Measurements from ENCODE around the gene CYB561D1.

DNA sequence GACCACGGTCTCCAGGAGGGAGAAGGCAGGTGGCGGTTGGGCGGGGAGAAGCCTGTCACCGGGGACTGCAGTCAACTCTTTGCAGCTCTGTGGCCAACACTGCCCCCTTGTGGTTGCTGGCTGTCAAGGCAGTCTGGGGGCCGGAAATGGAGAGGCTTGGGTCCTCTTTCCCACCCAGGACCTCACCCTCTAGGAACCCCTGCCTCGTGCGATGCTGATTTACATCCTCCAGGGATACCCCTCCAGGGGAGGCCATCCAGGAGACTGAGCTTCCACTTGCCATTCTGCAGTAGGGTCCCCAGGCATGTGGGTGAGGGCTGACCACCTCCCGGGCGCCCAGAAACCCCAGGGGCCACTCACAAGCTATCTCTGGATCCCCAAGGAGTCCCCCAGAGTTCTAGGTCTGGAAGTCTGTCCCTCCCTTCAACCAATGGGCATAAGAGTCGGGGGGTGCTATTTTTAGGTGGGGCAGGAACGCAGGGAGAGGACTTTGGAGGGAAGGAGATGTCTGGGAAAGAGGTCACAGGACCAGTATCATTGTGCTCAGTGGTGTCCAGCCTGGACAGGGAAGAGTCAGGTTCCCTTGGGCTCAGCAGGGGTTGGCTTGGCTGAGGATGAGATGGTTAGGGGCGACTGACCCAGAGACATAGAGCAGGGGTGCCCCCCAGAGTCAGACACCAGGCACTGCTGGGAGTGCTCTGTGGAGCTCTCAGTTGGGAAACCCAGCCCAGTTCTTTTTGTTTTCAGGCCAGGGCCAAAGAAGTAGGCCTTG lies 38.7 kb downstream of the CYB561D1 start:
- peak in 1 of 3 donors; percentile 94 for TF ChIP-seq CTCF (IDR thresholded peaks at IDR 0.05)
- TF ChIP-seq POLR2A (IDR thresholded peaks at IDR 0.05): no peak

Measured in lower leg skin (tissue), 3 donors.